Ishikawa (cell line): ENCODE results near the gene GPR18.

Source experiments
- EP300 ChIP-seq: IDR thresholded peaks from 2 replicates; pipeline ENCODE4 v1.6.1; 2012; ENCODE audit warnings: borderline replicate concordance
- MAX ChIP-seq: IDR thresholded peaks from 2 replicates; pipeline ENCODE4 v1.6.1; 2012
- NFIC ChIP-seq: IDR thresholded peaks from 2 replicates; pipeline ENCODE4 v1.6.1; 2012
- RAD21 ChIP-seq: IDR thresholded peaks from 2 replicates; pipeline ENCODE4 v1.6.1; 2012; ENCODE audit warnings: low read depth
- REST ChIP-seq: IDR thresholded peaks from 2 replicates; pipeline ENCODE4 v1.6.1; 2012; ENCODE audit warnings: low read depth, mild to moderate bottlenecking
- TCF12 ChIP-seq: IDR thresholded peaks from 2 replicates; pipeline ENCODE4 v1.6.1; 2012; ENCODE audit warnings: low read depth
- TEAD4 ChIP-seq: IDR thresholded peaks from 2 replicates; pipeline ENCODE4 v1.6.1; 2012
- YY1 ChIP-seq: IDR thresholded peaks from 2 replicates; pipeline ENCODE4 v1.6.1; 2012; ENCODE audit warnings: low read depth
- ZBTB7A ChIP-seq: IDR thresholded peaks from 2 replicates; pipeline ENCODE4 v1.6.1; 2012; ENCODE audit warnings: low read depth

- no peak for TF ChIP-seq MAX
- TF ChIP-seq EP300 = no peak
- TF ChIP-seq TCF12 = no peak
- TF ChIP-seq ZBTB7A = no peak
- no peak for TF ChIP-seq REST
- no peak for TF ChIP-seq TEAD4
- no peak for TF ChIP-seq NFIC
- TF ChIP-seq YY1 = no peak
- no peak for TF ChIP-seq RAD21
Observed at GRCh38 chr13:99261059-99261458, 2.9 kb upstream of the GPR18 start.
